ENCODE results near the gene ATF6.

Gene ATF6

DNA sequence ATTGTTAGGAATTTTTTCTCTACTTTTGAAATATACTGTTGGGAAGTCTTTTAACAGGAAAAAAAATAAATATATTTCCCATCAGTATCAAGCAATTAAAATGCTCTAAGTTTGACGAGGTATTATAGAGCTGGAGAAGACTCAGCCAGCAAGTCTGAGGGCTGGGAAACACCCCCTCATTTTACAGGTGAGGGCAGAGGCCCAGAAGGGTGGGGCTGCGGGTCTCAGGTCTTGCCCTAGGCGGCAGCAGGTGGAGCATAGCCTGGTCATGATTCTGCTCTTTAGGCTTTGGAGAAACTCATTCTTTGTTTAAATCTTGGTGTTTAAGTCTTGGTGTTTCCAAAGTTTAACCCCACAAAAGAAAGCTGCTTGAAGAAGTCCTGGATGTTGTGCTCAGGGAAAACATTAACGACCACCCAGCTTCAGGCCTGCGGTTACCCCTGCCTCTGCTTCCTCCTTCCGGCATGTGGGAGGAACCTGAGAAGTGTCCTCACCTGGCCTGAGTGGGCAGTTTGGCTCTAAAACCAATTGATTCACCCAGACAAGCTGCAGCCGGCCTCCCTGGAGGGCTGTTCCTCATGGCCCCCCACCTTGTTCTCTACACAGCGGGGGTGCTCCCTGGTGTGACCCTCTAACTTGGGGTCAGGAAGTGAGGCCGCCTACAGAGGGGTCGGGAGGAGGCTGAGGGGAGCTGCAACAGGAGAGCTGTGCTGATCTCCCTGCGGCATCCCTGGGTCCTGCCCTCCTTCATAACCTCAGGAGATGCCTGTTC lies 215.8 kb downstream of the ATF6 start:
- TF ChIP-seq, protein P1, sequence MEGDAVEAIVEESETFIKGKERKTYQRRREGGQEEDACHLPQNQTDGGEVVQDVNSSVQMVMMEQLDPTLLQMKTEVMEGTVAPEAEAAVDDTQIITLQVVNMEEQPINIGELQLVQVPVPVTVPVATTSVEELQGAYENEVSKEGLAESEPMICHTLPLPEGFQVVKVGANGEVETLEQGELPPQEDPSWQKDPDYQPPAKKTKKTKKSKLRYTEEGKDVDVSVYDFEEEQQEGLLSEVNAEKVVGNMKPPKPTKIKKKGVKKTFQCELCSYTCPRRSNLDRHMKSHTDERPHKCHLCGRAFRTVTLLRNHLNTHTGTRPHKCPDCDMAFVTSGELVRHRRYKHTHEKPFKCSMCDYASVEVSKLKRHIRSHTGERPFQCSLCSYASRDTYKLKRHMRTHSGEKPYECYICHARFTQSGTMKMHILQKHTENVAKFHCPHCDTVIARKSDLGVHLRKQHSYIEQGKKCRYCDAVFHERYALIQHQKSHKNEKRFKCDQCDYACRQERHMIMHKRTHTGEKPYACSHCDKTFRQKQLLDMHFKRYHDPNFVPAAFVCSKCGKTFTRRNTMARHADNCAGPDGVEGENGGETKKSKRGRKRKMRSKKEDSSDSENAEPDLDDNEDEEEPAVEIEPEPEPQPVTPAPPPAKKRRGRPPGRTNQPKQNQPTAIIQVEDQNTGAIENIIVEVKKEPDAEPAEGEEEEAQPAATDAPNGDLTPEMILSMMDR (conservative IDR thresholded peaks at IDR 0.05): no peak
- TF ChIP-seq ZFX (IDR thresholded peaks at IDR 0.05): no peak

DNA sequence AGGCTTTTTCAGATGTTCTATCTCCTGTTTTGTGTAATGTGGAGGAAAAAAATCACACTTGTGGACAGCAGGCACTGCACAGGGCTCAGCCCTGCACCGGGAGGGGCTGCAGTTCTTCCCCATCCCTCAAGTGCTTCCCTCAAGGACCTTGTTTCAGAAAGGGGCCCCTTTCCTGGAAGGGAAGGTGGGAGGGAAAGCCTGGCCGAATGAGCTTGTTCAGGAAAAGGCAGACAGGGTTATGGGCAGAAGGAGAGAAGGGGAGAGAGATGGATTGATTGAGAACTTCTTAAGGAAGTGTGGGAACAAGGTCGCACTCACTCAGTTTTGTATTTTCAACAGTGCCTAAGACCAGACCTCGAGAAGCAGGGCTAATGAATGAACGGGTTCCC lies 216.4 kb downstream of the ATF6 start:
- no peak overlapping the region for H3K27ac ChIP-seq
- TF ChIP-seq, protein P1 (conservative IDR thresholded peaks at IDR 0.05): no peak
- no peak for TF ChIP-seq ZFX (IDR thresholded peaks at IDR 0.05)

More for the DNA sequence above, 215.8 kb downstream of the ATF6 start:
- no peak overlapping the region for H3K27ac ChIP-seq

- H3K27ac ChIP-seq: no peak overlapping the region
- TF ChIP-seq ZFX (IDR thresholded peaks at IDR 0.05): no peak
- TF ChIP-seq, protein P1 (conservative IDR thresholded peaks at IDR 0.05): no peak
Observed at GRCh38 chr1:161982917-161983316, 216.8 kb downstream of the ATF6 start.

- no peak overlapping the region for H3K27ac ChIP-seq
- TF ChIP-seq ZFX (IDR thresholded peaks at IDR 0.05): no peak
- TF ChIP-seq, protein P1 (conservative IDR thresholded peaks at IDR 0.05): no peak
Observed at GRCh38 chr1:161983725-161984124, 217.6 kb downstream of the ATF6 start.

DNA sequence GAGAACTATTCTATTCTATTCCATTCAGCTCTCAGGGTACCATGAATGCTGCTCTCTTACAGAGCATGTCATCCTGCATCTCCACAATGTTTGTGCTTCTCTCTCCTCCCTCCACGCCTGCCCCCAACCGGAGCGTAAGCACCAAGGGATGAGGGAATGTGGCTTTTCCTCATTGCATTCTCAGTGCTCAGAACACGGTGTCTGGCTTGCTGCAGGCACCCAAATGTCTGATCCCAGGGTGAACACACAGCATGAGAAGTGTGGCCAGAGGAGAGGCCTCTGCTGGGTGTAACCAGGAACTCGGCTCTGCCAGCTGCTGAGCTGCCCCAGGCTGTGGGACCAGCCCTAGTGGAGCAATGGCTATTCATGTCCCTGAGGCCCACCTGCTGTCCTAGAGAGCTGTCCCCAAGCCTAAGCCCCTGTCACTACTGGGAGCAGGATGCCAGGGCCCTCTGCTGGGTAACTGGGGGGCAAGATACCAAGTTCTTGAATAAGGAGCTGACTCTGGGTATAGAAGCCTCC lies 219.2 kb downstream of the ATF6 start:
- H3K27ac ChIP-seq: no peak overlapping the region
- no peak for TF ChIP-seq ZFX (IDR thresholded peaks at IDR 0.05)
- TF ChIP-seq, protein P1 (conservative IDR thresholded peaks at IDR 0.05): no peak

- no peak for TF ChIP-seq ZFX (IDR thresholded peaks at IDR 0.05)
- TF ChIP-seq, protein P1 (conservative IDR thresholded peaks at IDR 0.05): no peak
- H3K27ac ChIP-seq: no peak overlapping the region
Observed at GRCh38 chr1:161986328-161986727, 220.2 kb downstream of the ATF6 start.

DNA sequence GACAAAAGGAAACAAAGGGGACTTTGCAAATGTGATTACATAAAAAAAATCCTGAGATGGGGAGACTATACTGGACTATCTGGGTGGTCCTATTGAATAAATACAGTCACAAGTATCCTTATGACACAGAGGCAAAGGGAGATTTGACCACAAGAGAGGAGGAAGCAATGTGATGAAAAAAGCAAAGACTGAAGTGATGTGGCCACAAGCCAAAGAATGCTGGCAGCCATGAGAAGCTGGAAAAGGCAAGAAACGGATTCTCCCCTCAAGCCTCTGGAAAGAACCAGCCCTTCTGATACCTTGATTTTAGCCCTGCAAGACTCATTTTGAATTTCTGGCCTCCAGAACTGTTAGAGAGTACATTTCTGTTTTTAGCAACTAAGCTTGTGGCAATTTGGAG lies 221.2 kb downstream of the ATF6 start:
- TF ChIP-seq, protein P1 (conservative IDR thresholded peaks at IDR 0.05): no peak
- no peak for TF ChIP-seq ZFX (IDR thresholded peaks at IDR 0.05)
- no peak overlapping the region for H3K27ac ChIP-seq

All from C4-2B (cell line).